ENCODE results near the gene INTS7. TPM values are rescaled to one million over a fixed set of nuclear protein-coding genes. Genes with fewer than 3 reads are reported as not detected.
A peak's percentile ranks its signal among the peaks of the same experiment; 100 is the strongest.

The INTS7 gene
- total and polyA plus RNA-seq, 4 donors, result 3.9 to 14.4 (median 10.2) TPM

DNA sequence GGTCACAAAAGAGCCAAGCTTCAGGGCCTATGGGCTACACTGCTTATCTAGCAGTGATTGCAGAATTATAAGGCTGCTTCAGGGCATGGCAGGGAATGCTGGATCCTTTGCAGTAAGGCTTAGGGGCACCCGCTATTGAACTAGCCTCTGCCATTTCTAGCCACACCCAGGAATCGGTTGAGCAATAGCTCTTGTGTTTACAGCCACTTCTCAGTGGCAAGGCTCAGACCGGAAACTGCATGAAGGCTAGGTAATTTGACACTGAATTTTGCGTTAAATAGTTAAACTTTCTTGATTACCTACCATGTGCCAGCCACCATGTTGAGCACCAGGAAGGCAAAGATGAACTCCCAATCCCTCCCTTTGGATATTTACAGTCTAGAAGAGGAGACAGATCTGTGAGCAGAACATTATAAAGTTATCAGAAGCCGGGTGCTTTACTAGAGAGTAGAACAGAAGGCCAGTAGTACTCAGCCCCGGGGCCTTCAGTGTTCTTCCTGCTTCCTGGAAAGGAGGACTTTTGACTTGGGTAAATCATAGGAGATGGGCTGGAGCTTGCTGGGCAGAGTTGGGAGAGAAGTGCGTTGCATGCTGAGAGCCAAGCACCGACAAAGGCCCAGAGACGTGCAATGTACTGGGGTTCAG lies 106.2 kb downstream of the INTS7 start (continued):
- TF ChIP-seq, protein P1, sequence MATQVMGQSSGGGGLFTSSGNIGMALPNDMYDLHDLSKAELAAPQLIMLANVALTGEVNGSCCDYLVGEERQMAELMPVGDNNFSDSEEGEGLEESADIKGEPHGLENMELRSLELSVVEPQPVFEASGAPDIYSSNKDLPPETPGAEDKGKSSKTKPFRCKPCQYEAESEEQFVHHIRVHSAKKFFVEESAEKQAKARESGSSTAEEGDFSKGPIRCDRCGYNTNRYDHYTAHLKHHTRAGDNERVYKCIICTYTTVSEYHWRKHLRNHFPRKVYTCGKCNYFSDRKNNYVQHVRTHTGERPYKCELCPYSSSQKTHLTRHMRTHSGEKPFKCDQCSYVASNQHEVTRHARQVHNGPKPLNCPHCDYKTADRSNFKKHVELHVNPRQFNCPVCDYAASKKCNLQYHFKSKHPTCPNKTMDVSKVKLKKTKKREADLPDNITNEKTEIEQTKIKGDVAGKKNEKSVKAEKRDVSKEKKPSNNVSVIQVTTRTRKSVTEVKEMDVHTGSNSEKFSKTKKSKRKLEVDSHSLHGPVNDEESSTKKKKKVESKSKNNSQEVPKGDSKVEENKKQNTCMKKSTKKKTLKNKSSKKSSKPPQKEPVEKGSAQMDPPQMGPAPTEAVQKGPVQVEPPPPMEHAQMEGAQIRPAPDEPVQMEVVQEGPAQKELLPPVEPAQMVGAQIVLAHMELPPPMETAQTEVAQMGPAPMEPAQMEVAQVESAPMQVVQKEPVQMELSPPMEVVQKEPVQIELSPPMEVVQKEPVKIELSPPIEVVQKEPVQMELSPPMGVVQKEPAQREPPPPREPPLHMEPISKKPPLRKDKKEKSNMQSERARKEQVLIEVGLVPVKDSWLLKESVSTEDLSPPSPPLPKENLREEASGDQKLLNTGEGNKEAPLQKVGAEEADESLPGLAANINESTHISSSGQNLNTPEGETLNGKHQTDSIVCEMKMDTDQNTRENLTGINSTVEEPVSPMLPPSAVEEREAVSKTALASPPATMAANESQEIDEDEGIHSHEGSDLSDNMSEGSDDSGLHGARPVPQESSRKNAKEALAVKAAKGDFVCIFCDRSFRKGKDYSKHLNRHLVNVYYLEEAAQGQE (IDR thresholded peaks at IDR 0.05), result no peak
- TF ChIP-seq RAD21 (IDR thresholded peaks at IDR 0.05), result peak in 1 of 2 donors; percentile 52
- TF ChIP-seq SP1 (IDR thresholded peaks at IDR 0.05), result peak; percentile 49
- TF ChIP-seq YY1 (IDR thresholded peaks at IDR 0.05), result peak; percentile 81
- TF ChIP-seq, protein P2, sequence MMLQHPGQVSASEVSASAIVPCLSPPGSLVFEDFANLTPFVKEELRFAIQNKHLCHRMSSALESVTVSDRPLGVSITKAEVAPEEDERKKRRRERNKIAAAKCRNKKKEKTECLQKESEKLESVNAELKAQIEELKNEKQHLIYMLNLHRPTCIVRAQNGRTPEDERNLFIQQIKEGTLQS (IDR thresholded peaks at IDR 0.05), result no peak
- no peak for TF ChIP-seq FOXA1 (IDR thresholded peaks at IDR 0.05)
- TF ChIP-seq JUND (IDR thresholded peaks at IDR 0.05), result no peak
- TF ChIP-seq HNF4G (IDR thresholded peaks at IDR 0.05), result no peak
- peak in 1 of 2 donors; percentile 49 for TF ChIP-seq GABPA (IDR thresholded peaks at IDR 0.05 in 1 of 2, conservative IDR thresholded peaks at IDR 0.05 in 1 of 2)
- no peak for TF ChIP-seq EGR1 (IDR thresholded peaks at IDR 0.05; ENCODE audit: low read depth in 2 of 2)
- no peak for TF ChIP-seq NR2F2 (IDR thresholded peaks at IDR 0.05)
- no peak for TF ChIP-seq TAF1 (conservative IDR thresholded peaks at IDR 0.05)

DNA sequence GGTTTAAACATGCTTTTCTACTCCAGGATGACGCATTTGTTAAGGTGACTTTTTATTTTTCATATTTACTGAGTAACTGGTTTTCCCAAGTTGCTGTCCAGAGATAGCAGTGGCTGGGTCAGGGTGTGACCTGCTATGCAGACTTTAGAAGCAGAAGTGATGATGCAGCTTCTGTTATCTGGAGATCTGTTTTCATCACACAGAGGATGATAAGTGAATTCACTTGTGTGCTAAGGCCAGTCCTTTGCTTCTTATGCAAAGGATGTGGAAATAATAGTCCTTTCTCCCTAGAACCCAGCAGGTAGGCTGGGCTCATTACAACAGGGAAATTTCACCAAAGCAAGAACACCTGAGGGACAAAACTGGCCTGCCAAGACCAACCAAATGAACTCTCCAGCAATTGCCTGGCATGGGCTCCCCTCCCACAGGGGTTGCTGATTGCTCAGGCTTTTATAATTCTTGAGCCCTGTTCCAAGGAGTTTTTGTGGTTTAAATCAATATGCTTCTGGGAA lies 107.0 kb downstream of the INTS7 start:
- H3K27ac ChIP-seq (ENCODE audit: low read depth in 1 of 2, low read length in 2 of 2), result peak overlapping the region in 1 of 2 donors; percentile 82
- no peaks in the 10 kb centered on the region for H3K36me3 ChIP-seq (ENCODE audit: control insufficient read depth in 4 of 4, insufficient read depth in 3 of 4, low read depth in 1 of 4, low read length in 3 of 4)
- no peak overlapping the region for H3K9ac ChIP-seq (ENCODE audit: low read depth in 1 of 2, low read length in 2 of 2)
- no peak overlapping the region for H3K4me3 ChIP-seq (ENCODE audit: low read depth in 1 of 3, low read length in 3 of 3)
- TF ChIP-seq FOXA1 (IDR thresholded peaks at IDR 0.05), result no peak
- TF ChIP-seq, protein P3, sequence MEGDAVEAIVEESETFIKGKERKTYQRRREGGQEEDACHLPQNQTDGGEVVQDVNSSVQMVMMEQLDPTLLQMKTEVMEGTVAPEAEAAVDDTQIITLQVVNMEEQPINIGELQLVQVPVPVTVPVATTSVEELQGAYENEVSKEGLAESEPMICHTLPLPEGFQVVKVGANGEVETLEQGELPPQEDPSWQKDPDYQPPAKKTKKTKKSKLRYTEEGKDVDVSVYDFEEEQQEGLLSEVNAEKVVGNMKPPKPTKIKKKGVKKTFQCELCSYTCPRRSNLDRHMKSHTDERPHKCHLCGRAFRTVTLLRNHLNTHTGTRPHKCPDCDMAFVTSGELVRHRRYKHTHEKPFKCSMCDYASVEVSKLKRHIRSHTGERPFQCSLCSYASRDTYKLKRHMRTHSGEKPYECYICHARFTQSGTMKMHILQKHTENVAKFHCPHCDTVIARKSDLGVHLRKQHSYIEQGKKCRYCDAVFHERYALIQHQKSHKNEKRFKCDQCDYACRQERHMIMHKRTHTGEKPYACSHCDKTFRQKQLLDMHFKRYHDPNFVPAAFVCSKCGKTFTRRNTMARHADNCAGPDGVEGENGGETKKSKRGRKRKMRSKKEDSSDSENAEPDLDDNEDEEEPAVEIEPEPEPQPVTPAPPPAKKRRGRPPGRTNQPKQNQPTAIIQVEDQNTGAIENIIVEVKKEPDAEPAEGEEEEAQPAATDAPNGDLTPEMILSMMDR (IDR thresholded peaks at IDR 0.05; ENCODE audit: low read depth, low read length, missing input control), result no peak
- no peak for TF ChIP-seq RXRA (IDR thresholded peaks at IDR 0.05)
- no peak for TF ChIP-seq YY1 (IDR thresholded peaks at IDR 0.05)
- TF ChIP-seq SP1 (IDR thresholded peaks at IDR 0.05), result no peak
- no peak for TF ChIP-seq HNF4A (conservative IDR thresholded peaks at IDR 0.05)
- TF ChIP-seq, protein P1 (IDR thresholded peaks at IDR 0.05), result no peak
- TF ChIP-seq RAD21 (IDR thresholded peaks at IDR 0.05), result no peak
- no peak for TF ChIP-seq GABPA (IDR thresholded peaks at IDR 0.05 in 1 of 2, conservative IDR thresholded peaks at IDR 0.05 in 1 of 2)
- WGBS, result 88% methylated on average over 1 of the region's 1 CpG
- H3K4me1 ChIP-seq (ENCODE audit: control insufficient read depth in 4 of 4, insufficient read depth in 4 of 4, low read length in 3 of 4), result peaks cover 1 to 20% (median 8%) of the 10 kb centered on the region in 4 donors
- H3K9me3 ChIP-seq (ENCODE audit: control insufficient read depth in 4 of 4, low read length in 3 of 4), result no peaks in the 10 kb centered on the region
- no peaks in the 10 kb centered on the region for H3K27me3 ChIP-seq (ENCODE audit: control insufficient read depth in 4 of 4, insufficient read depth in 4 of 4, low read length in 3 of 4)
- no peak for DNase-seq (ENCODE audit: low spot score)
